HCT116 (cell line): ENCODE results near the gene NEK1. TPM values are rescaled to one million over a fixed set of nuclear protein-coding genes. Genes with fewer than 3 reads are reported as not detected.

Source experiments
- ATAC-seq: fragments of 200-7000 bp; cut with Tn5 transposase; 2 replicates; pipeline ENCODE4 v1.9.1; 2020; ENCODE audit warnings: mild to moderate bottlenecking, moderate library complexity
- BruUV-seq: library from RNA; stranded (reverse); fragments of 400-500 nt; replicated peaks from 2 replicates; lab custom pipeline; 2021; lab: Mats Ljungman, UMichigan
- CTCF ChIA-PET: fragments of 300-600 bp; sonication (Branson Sonifier 250); formaldehyde crosslinking; loops from one replicate; lab custom pipeline; 2021; ENCODE audit warnings: antibody characterized with exemption; lab: Charles Lee
- POLR2A ChIA-PET: fragments of 300-600, 350-600 bp; sonication (Branson Sonifier 250); formaldehyde crosslinking; loops from one replicate; lab custom pipeline; 2021; ENCODE audit warnings: antibody characterized with exemption; lab: Charles Lee
- RAD21 ChIA-PET, 2 experiments: fragments of 300-600 bp; sonication (Branson Sonifier 250); formaldehyde crosslinking; loops; one replicate each; lab custom pipeline; 2023; ENCODE audit warnings: low total read pairs in 2 of 2; ENCODE audit not compliant: uncharacterized antibody in 2 of 2, unreplicated experiment in 2 of 2, low non-redundant PET in 1 of 2; lab: Charles Lee
- DNase-seq: peaks from one replicate; pipeline ENCODE4 v3.0.0-alpha.2; 2010; ENCODE audit warnings: low read depth, low spot score
- H2AFZ ChIP-seq: fragments of 200-600 bp; shearing (Covaris generic), sonication (generic); 2 replicates; pipeline ENCODE4 v1.6.1; 2017; ENCODE audit warnings: low read depth, mixed run types, mixed read lengths, antibody characterized with exemption, low read length; ENCODE audit not compliant: poor library complexity, severe bottlenecking
- H3K27ac ChIP-seq: 2 replicates; pipeline ENCODE4 v1.5.1; 2012; ENCODE audit warnings: low read depth, low read length
- H3K27me3 ChIP-seq: fragments of 200-600 bp; sonication (generic); 2 replicates; pipeline ENCODE4 v1.6.1; 2016; ENCODE audit warnings: mixed run types, low read length, mixed read lengths; ENCODE audit not compliant: insufficient read depth
- H3K36me3 ChIP-seq, 2 experiments: fragments of 200-500 bp in 1 of 2; fragments of 200-600 bp in 1 of 2; sonication (Bioruptor generic) in 1 of 2; sonication (generic) in 1 of 2; 2 replicates each; pipeline versions ENCODE4 v1.5.1 to v1.6.1; 2014 to 2016; ENCODE audit warnings: low read length in 2 of 2, inconsistent platforms in 1 of 2, mixed read lengths in 1 of 2, mixed run types in 1 of 2; ENCODE audit not compliant: insufficient read depth in 2 of 2, control insufficient read depth in 1 of 2
- H3K4me1 ChIP-seq, 2 experiments: fragments of 200-600 bp in 1 of 2; sonication (generic) in 1 of 2; 2 replicates each; pipeline versions ENCODE4 v1.5.1 to v1.6.1; 2012 to 2017; ENCODE audit warnings: low read length in 2 of 2, inconsistent platforms in 1 of 2, mild to moderate bottlenecking in 1 of 2, mixed read lengths in 1 of 2, mixed run types in 1 of 2, moderate library complexity in 1 of 2; ENCODE audit not compliant: insufficient read depth in 2 of 2, control insufficient read depth in 1 of 2
- H3K4me2 ChIP-seq: fragments of 200-600 bp; sonication (generic); 2 replicates; pipeline ENCODE4 v1.6.1; 2017; ENCODE audit warnings: mixed run types, low read length, mixed read lengths
- H3K4me3 ChIP-seq, 2 experiments: fragments of 200-600 bp in 1 of 2; sonication (generic) in 1 of 2; replicated peaks in 1 of 2; 2 replicates each; pipeline ENCODE4 v1.5.1; 2011 to 2016; ENCODE audit warnings: low read length in 2 of 2, control low read depth in 1 of 2, low read depth in 1 of 2, mild to moderate bottlenecking in 1 of 2, mixed read lengths in 1 of 2, mixed run types in 1 of 2
- H3K79me2 ChIP-seq: fragments of 200-600 bp; sonication (generic); 2 replicates; pipeline ENCODE4 v1.6.1; 2017; ENCODE audit warnings: mild to moderate bottlenecking, mixed run types, low read length, moderate library complexity, mixed read lengths; ENCODE audit not compliant: insufficient read depth
- H3K9ac ChIP-seq: fragments of 200-600 bp; sonication (generic); 2 replicates; pipeline ENCODE4 v1.6.1; 2016; ENCODE audit warnings: low read length, mixed read lengths
- H3K9me2 ChIP-seq: fragments of 200-600 bp; sonication (generic), shearing (Covaris generic); 2 replicates; pipeline ENCODE4 v1.6.1; 2017; ENCODE audit warnings: mixed run types, mild to moderate bottlenecking, moderate library complexity; ENCODE audit not compliant: insufficient read depth
- H3K9me3 ChIP-seq, 2 experiments: fragments of 200-500 bp in 1 of 2; fragments of 200-600 bp in 1 of 2; sonication (Bioruptor generic) in 1 of 2; sonication (generic) in 1 of 2; 2 replicates each; pipeline ENCODE4 v1.6.1; 2014 to 2017; ENCODE audit warnings: low read length in 2 of 2, mixed read lengths in 2 of 2, inconsistent platforms in 1 of 2, low read depth in 1 of 2, mild to moderate bottlenecking in 1 of 2, mixed run types in 1 of 2, moderate library complexity in 1 of 2; ENCODE audit not compliant: control insufficient read depth in 1 of 2, insufficient read depth in 1 of 2
- H4K20me1 ChIP-seq: fragments of 200-600 bp; sonication (generic), shearing (Covaris generic); 2 replicates; pipeline ENCODE4 v1.6.1; 2017; ENCODE audit warnings: mixed run types, mild to moderate bottlenecking, moderate library complexity; ENCODE audit not compliant: insufficient read depth
- CEBPB ChIP-seq: IDR thresholded peaks from 2 replicates; pipeline ENCODE4 v1.6.1; 2012; ENCODE audit warnings: low read depth
- CTCF ChIP-seq, 3 experiments: fragments of 200-600 bp in 1 of 3; sonication (generic) in 1 of 3; IDR thresholded peaks in 2 of 3; conservative IDR thresholded peaks in 1 of 3; 2 replicates each; pipeline ENCODE4 v1.5.1; 2012 to 2017; ENCODE audit warnings: low read depth in 2 of 3, low read length in 2 of 3, antibody characterized with exemption in 1 of 3, borderline replicate concordance in 1 of 3, control low read depth in 1 of 3, mild to moderate bottlenecking in 1 of 3, mixed read lengths in 1 of 3, mixed run types in 1 of 3, moderate library complexity in 1 of 3; ENCODE audit not compliant: insufficient read depth in 1 of 3
- ELF1 ChIP-seq: IDR thresholded peaks from 2 replicates; pipeline ENCODE4 v1.6.1; 2012; ENCODE audit warnings: low read depth, borderline replicate concordance
- JUND ChIP-seq: IDR thresholded peaks from 2 replicates; pipeline ENCODE4 v1.6.1; 2012
- MAX ChIP-seq: IDR thresholded peaks from 2 replicates; pipeline ENCODE4 v1.6.1; 2012
- POLR2A ChIP-seq: IDR thresholded peaks from 2 replicates; pipeline ENCODE4 v1.7.0; 2011; ENCODE audit warnings: borderline replicate concordance; ENCODE audit not compliant: insufficient read depth, insufficient read length; ENCODE audit errors: extremely low read depth
- POLR2AphosphoS5 ChIP-seq: IDR thresholded peaks from 2 replicates; pipeline ENCODE4 v1.6.1; 2011; ENCODE audit warnings: mild to moderate bottlenecking, low read depth, low read length, moderate library complexity
- RAD21 ChIP-seq: IDR thresholded peaks from 2 replicates; pipeline ENCODE4 v1.6.1; 2012; ENCODE audit warnings: low read depth, mild to moderate bottlenecking
- REST ChIP-seq: IDR thresholded peaks from 2 replicates; pipeline ENCODE4 v1.6.1; 2012; ENCODE audit warnings: low read depth
- SP1 ChIP-seq: IDR thresholded peaks from 2 replicates; pipeline ENCODE4 v1.6.1; 2012; ENCODE audit warnings: low read depth
- TCF7L2 ChIP-seq: IDR thresholded peaks from 2 replicates; pipeline ENCODE4 v1.7.0; 2011; ENCODE audit warnings: borderline replicate concordance, inconsistent platforms; ENCODE audit not compliant: insufficient read depth, insufficient read length; ENCODE audit errors: extremely low read depth
- YY1 ChIP-seq: IDR thresholded peaks from 2 replicates; pipeline ENCODE4 v1.6.1; 2011; ENCODE audit warnings: low read length, low read depth, moderate library complexity, mild to moderate bottlenecking; ENCODE audit not compliant: insufficient replicate concordance; ENCODE audit errors: extremely low read depth
- ZNF274 ChIP-seq: fragments of 200-500 bp; sonication (Bioruptor generic); IDR thresholded peaks from 2 replicates; pipeline ENCODE4 v1.6.1; 2014; ENCODE audit warnings: mild to moderate bottlenecking, low read depth, low read length, inconsistent platforms
- intact Hi-C: fragments of 100-400 bp; cut with micrococcal nuclease; formaldehyde crosslinking; loops from 2 replicates; pipeline ENCODE4 v1.10.0; 2022
- total RNA-seq: library from RNA; stranded (reverse); gene quantifications from one replicate; pipeline ENCODE4 v1.2.1, GENCODE V29; 2021; ENCODE audit not compliant: unreplicated experiment
- TF ChIP-seq, protein P1 (sequence below): IDR thresholded peaks from 2 replicates; pipeline ENCODE4 v1.6.1; 2012

The NEK1 gene
- total RNA-seq, 1 experiment from 2014 or later = 13.3 TPM

DNA sequence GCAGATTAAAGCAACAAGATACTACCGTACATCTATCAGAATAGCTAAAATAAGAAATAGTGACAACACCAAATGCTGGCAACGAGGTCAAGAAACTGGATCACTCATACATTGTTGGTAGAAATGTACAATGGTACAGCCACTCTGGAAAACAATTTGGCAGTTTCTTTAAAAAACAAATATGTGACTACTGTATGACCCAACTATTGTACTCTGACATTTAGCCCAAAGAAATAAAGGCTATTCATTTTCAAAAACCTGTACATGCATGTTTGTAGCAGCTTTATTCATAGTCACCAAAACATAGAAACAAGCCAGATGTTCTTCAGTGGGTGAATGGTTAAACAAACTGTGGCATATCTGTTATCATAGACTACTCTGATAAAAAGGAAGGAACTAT is 16.2 kb upstream of the NEK1 start:
- no peaks in the 10 kb centered on the region for H3K9me3 ChIP-seq
- no peak for TF ChIP-seq CEBPB
- TF ChIP-seq JUND = no peak
- TF ChIP-seq ELF1 = no peak
- no peak for TF ChIP-seq MAX
- TF ChIP-seq POLR2AphosphoS5 = no peak
- TF ChIP-seq, protein P1, sequence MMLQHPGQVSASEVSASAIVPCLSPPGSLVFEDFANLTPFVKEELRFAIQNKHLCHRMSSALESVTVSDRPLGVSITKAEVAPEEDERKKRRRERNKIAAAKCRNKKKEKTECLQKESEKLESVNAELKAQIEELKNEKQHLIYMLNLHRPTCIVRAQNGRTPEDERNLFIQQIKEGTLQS = no peak
- TF ChIP-seq TCF7L2 = no peak
- no peak for TF ChIP-seq POLR2A
- TF ChIP-seq RAD21 = no peak
- no peak for TF ChIP-seq SP1
- H4K20me1 ChIP-seq = no peaks in the 10 kb centered on the region
- BruUV-seq = no TSS peak
- no peak overlapping the region for H2AFZ ChIP-seq
- H3K79me2 ChIP-seq = peaks cover 91% of the 10 kb centered on the region
- H3K36me3 ChIP-seq = no peaks in the 10 kb centered on the region
- intact Hi-C loops = no loop called here
- POLR2A ChIA-PET = no interaction called here
- no peak overlapping the region for H3K27ac ChIP-seq
- H3K27me3 ChIP-seq = no peaks in the 10 kb centered on the region
- RAD21 ChIA-PET = no interaction called here
- H3K9ac ChIP-seq = no peak overlapping the region
- no peak overlapping the region for H3K4me3 ChIP-seq
- CTCF ChIA-PET = no interaction called here
- H3K4me1 ChIP-seq = no peaks in the 10 kb centered on the region
- no peak overlapping the region for H3K4me2 ChIP-seq
- no peak for ATAC-seq
- DNase-seq = no peak
- H3K9me2 ChIP-seq = no peaks in the 10 kb centered on the region

DNA sequence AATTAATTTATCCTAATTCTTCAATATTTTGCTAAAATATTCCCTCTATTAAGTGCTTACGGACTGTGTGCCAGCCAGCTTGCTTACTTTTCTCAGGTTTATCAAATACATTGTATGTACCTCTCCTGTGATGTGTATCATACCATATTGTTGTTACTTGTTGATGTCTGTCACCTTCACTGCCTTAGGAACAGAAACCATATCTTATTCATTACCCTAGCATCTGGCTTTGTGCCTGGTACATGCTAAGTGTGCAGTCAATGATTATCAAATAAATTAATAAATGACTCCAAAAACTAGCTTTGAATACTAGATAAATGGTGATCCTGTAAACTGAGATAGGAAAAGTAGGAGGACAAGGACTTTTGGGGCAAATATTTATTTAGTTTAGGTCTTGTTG is 14.9 kb upstream of the NEK1 start:
- CTCF ChIA-PET = no interaction called here
- no TSS peak for BruUV-seq
- no peak for TF ChIP-seq ZNF274
- TF ChIP-seq, protein P1 = no peak
- TF ChIP-seq TCF7L2 = no peak
- TF ChIP-seq REST = no peak
- TF ChIP-seq YY1 = no peak
- no peak for TF ChIP-seq CTCF (IDR thresholded peaks at IDR 0.05 in 2 of 3, conservative IDR thresholded peaks at IDR 0.05 in 1 of 3; ENCODE audit: borderline replicate concordance in 1 of 3, insufficient read depth in 1 of 3, low read depth in 2 of 3, low read length in 2 of 3)

More for the DNA sequence above, 14.9 kb upstream of the NEK1 start:
- ATAC-seq = no peak
- RAD21 ChIA-PET = no interaction called here
- intact Hi-C loops = no loop called here
- H3K4me2 ChIP-seq = no peak overlapping the region
- no peak overlapping the region for H3K9ac ChIP-seq
- H2AFZ ChIP-seq = no peak overlapping the region
- H3K9me2 ChIP-seq = no peaks in the 10 kb centered on the region
- H3K9me3 ChIP-seq = no peaks in the 10 kb centered on the region
- H4K20me1 ChIP-seq = no peaks in the 10 kb centered on the region
- no peaks in the 10 kb centered on the region for H3K27me3 ChIP-seq
- no peak overlapping the region for H3K4me3 ChIP-seq
- H3K4me1 ChIP-seq = peaks cover 4% of the 10 kb centered on the region in 2 experiments; a peak in 3 of 4 replicates
- H3K36me3 ChIP-seq = no peaks in the 10 kb centered on the region
- POLR2A ChIA-PET = no interaction called here
- no peak for DNase-seq
- peaks cover 94% of the 10 kb centered on the region for H3K79me2 ChIP-seq
- H3K27ac ChIP-seq = no peak overlapping the region
